Brain pericyte (primary cell): ENCODE results near the gene CHP1.
"Not testable (repeated sequence)": the region's sequence is repeated elsewhere in the genome, so short reads cannot be mapped to it uniquely, and the experiment has no call there.

Source experiments
- DNase-seq: peaks from one replicate; pipeline ENCODE4 v3.0.0-alpha.2; 2012; ENCODE audit warnings: low read depth, low spot score

CHP1 gene

DNA sequence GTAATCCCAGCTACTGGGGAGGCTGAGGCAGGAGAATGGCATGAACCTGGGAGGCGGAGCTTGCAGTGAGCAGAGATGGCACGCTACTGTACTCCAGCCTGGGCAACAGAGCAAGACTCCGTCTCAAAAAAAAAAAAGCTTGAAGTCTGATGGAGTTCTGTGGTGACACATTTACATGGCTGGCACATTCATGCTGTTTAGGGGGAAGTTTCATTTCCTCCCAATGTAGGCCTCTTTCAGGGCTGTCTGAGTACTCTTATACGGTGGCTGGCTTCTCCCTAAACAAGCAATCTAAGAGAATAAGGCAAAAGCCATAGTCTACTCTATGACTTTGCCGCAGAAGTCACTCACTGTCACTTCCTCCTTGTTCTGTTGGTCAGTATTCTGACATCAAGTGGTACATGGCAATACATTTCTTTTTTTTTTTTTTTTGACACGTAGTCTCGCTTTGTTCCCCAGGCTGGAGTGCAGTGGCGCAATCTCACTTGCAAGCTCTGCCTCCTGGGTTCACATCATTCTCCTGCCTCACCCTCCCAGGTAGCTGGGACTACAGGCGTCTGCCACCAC lies 60.1 kb downstream of the CHP1 start:
- no peak for DNase-seq

GRCh38 chr15:41292521-41292920 lies 61.5 kb downstream of the CHP1 start:
- DNase-seq, result no peak

DNA sequence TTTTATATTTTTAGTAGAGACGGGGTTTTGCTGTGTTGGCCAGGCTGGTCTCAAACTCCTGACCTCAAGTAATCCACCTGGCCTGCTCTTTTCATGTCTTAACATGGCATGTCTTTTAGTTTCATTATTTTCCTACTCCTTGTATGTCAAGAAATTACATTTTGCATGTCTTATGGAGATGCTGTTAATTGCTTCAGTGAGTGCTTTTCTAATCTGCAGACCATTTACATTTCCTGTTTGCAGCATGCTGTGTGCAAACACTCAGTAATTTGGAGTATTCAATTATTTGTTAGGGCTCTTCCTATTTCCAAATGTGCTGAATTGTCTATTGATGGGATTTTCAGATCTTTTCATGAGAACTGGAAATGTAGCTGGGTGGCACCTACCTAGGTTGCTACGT lies 70.1 kb downstream of the CHP1 start:
- DNase-seq, result not testable (repeated sequence)

- no peak for DNase-seq
These were observed 70.5 kb downstream of the CHP1 start for GRCh38 chr15:41301587-41301986.

DNA sequence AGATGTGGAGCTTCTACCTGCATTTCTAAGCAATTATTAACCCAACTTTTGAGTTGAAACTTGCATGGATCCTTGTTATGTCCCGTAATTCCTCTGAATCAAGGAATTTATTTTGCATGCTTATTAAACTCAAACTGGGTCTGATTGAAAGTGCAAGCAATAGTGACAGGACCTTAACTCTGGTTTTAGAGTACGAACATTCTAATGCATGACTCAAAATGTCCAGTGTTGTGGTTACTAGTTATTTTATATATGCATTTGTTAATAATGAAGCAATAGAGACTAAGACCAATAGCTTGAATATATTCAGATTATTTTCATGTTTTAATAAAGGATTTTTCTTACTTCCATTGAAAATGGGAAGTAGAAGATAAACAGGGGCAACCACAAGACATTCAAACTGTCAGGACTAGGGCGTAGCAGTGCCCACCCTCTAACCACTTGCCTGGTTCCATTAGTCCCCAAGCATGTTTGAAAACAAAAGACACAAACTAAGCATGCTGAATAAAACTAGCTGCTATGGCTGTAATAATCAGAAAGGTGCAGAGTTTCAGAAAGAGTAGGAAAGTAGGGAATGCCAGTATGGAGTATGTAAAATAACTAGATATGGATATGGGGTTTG lies 73.2 kb downstream of the CHP1 start:
- no peak for DNase-seq

- no peak for DNase-seq
These were observed 76.6 kb downstream of the CHP1 start for GRCh38 chr15:41307679-41308078.

DNA sequence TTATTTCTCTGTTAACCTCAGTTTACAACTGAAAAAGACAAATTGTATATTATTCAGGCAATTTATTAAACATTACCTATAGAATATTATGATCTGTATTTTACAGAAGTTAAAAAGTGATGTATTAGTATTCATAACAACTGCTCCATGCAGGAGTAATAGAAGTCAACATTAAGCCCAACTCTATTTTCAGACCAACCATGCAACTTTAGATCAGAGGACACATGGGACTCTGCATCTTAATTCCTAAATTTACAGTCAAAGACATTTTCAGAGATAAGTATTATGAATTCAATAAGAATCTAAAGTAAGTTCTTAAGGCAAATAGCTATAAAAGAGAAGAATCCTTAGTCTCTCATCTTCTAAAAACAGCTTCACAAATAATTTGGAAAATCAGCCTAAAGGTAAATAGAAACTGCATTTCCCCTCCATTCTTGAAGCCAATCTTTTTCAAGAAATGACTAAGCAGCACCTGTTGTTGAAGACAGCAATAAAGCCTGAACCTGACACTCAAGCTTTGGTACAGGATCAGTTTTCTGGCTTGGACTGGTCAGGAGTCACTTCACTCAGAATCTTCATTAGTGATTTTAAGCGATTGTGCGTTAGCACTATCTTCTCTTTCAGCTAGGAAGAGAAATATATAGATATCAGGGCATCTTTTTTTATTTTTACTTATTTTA lies 78.3 kb downstream of the CHP1 start:
- DNase-seq, result no peak

- not testable (repeated sequence) for DNase-seq
These were observed 89.8 kb downstream of the CHP1 start for GRCh38 chr15:41320805-41321330.

DNA sequence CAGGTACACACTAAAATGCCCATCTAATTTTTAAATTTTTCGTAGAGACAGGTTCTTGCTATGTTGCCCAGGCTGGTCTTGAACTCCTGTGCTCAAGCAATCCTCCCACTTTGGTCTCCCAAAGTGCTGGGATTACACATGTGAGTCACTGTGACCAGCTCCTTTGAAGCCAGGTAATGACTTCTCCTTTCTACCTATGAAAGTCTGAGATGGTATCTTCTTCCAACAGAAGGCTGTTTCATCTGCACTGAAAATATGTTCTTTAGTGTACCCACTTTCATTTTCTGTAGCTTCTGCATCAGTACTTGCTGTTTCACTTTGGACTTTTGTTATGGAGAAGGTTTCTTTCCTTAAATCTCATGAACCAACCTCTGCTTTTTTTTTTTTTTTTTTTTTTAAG lies 92.5 kb downstream of the CHP1 start:
- DNase-seq, result no peak

- DNase-seq, result no peak
These were observed 100.2 kb downstream of the CHP1 start for GRCh38 chr15:41331281-41331680.
